IMR-90 (cell line): ENCODE data around the gene UBE2V1. TPM values are rescaled to one million over a fixed set of nuclear protein-coding genes. Genes with fewer than 3 reads are reported as not detected.
A peak's percentile ranks its signal among the peaks of the same experiment; 100 is the strongest.

Source experiments
- ATAC-seq: fragments of 200-7000 bp; cut with Tn5 transposase; 2 replicates; pipeline ENCODE4 v1.9.1; 2020; ENCODE audit warnings: low read depth, mild to moderate bottlenecking, moderate library complexity
- BruUV-seq: library from RNA; stranded (reverse); fragments of 400-500 nt; replicated peaks from 2 replicates; lab custom pipeline; 2021; lab: Mats Ljungman, UMichigan
- CTCF ChIA-PET: fragments of 300-600 bp; formaldehyde crosslinking; extraction: SDS; loops from one replicate; lab custom pipeline; 2021; ENCODE audit warnings: antibody characterized with exemption; lab: Yijun Ruan, JAX
- POLR2A ChIA-PET: fragments of 300-600 bp; sonication (Branson Sonifier 250); formaldehyde crosslinking; loops from one replicate; lab custom pipeline; 2022; ENCODE audit warnings: antibody characterized with exemption; ENCODE audit not compliant: unreplicated experiment; lab: Charles Lee
- DNase-seq: peaks from one replicate; pipeline ENCODE4 v3.0.0; 2013
- H2AFZ ChIP-seq: replicated peaks from 2 replicates; pipeline ENCODE3; 2013; ENCODE audit warnings: low read length, mild to moderate bottlenecking; ENCODE audit not compliant: poor library complexity
- H2AK5ac ChIP-seq: 2 replicates; pipeline ENCODE4 v1.6.1; 2013; ENCODE audit warnings: low read depth, low read length, inconsistent platforms
- H2AK9ac ChIP-seq: replicated peaks from 2 replicates; pipeline ENCODE3; 2013; ENCODE audit warnings: mild to moderate bottlenecking, low read depth, low read length, moderate library complexity; ENCODE audit not compliant: poor library complexity
- H2BK120ac ChIP-seq: 2 replicates; pipeline ENCODE4 v1.6.1; 2013; ENCODE audit warnings: low read depth, low read length, inconsistent platforms
- H2BK15ac ChIP-seq: 3 replicates; pipeline ENCODE4 v1.6.1; 2013; ENCODE audit warnings: low read depth, low read length, inconsistent platforms
- H2BK20ac ChIP-seq: 2 replicates; pipeline ENCODE4 v1.6.1; 2013; ENCODE audit warnings: low read depth, mild to moderate bottlenecking, inconsistent platforms, low read length, moderate library complexity
- H2BK5ac ChIP-seq: 2 replicates; pipeline ENCODE4 v1.6.1; 2013; ENCODE audit warnings: mild to moderate bottlenecking, low read depth, low read length, inconsistent platforms; ENCODE audit not compliant: poor library complexity, severe bottlenecking
- H3K14ac ChIP-seq: replicated peaks from 2 replicates; pipeline ENCODE4 v1.6.1; 2013; ENCODE audit warnings: low read depth, low read length, inconsistent platforms
- H3K18ac ChIP-seq: 2 replicates; pipeline ENCODE4 v1.6.1; 2013; ENCODE audit warnings: low read depth, low read length, control low read depth
- H3K23ac ChIP-seq: 2 replicates; pipeline ENCODE4 v1.6.1; 2013; ENCODE audit warnings: low read depth, low read length, inconsistent platforms
- H3K27ac ChIP-seq: 2 replicates; pipeline ENCODE4 v1.5.1; 2013; ENCODE audit warnings: mild to moderate bottlenecking, control low read depth, low read length; ENCODE audit not compliant: insufficient read depth
- H3K27me3 ChIP-seq: 2 replicates; pipeline ENCODE4 v1.6.1; 2013; ENCODE audit warnings: low read length; ENCODE audit not compliant: control insufficient read depth, insufficient read depth
- H3K36me3 ChIP-seq: 2 replicates; pipeline ENCODE4 v1.6.1; 2013; ENCODE audit warnings: low read length, mixed read lengths; ENCODE audit not compliant: control insufficient read depth, insufficient read depth
- H3K4ac ChIP-seq: 2 replicates; pipeline ENCODE4 v1.6.1; 2013; ENCODE audit warnings: low read depth, low read length, inconsistent platforms
- H3K4me1 ChIP-seq: 2 replicates; pipeline ENCODE4 v1.6.1; 2013; ENCODE audit warnings: low read length, mixed read lengths; ENCODE audit not compliant: control insufficient read depth, insufficient read depth
- H3K4me2 ChIP-seq: 2 replicates; pipeline ENCODE4 v1.6.1; 2013; ENCODE audit warnings: low read depth, mild to moderate bottlenecking, control low read depth, low read length, moderate library complexity
- H3K4me3 ChIP-seq: 2 replicates; pipeline ENCODE4 v1.5.1; 2013; ENCODE audit warnings: low read depth, mild to moderate bottlenecking, control low read depth, low read length, moderate library complexity; ENCODE audit not compliant: insufficient read depth
- H3K56ac ChIP-seq: 2 replicates; pipeline ENCODE4 v1.6.1; 2013; ENCODE audit warnings: low read length, inconsistent platforms; ENCODE audit not compliant: insufficient read depth; ENCODE audit errors: extremely low read depth
- H3K79me1 ChIP-seq, 2 experiments: 2 replicates each; pipeline ENCODE4 v1.6.1; 2013; ENCODE audit warnings: low read length in 2 of 2, inconsistent platforms in 1 of 2, low read depth in 1 of 2
- H3K9ac ChIP-seq: 2 replicates; pipeline ENCODE4 v1.6.1; 2013; ENCODE audit warnings: low read depth, low read length, control low read depth
- H3K9me1 ChIP-seq: 2 replicates; pipeline ENCODE4 v1.6.1; 2013; ENCODE audit warnings: low read length, inconsistent platforms; ENCODE audit not compliant: insufficient read depth
- H3K9me3 ChIP-seq: 2 replicates; pipeline ENCODE4 v1.6.1; 2013; ENCODE audit warnings: low read length; ENCODE audit not compliant: control insufficient read depth, insufficient read depth
- H4K20me1 ChIP-seq: 2 replicates; pipeline ENCODE4 v1.6.1; 2013; ENCODE audit warnings: low read length, inconsistent platforms; ENCODE audit not compliant: insufficient read depth
- H4K5ac ChIP-seq: 2 replicates; pipeline ENCODE4 v1.6.1; 2013; ENCODE audit warnings: mild to moderate bottlenecking, low read depth, low read length, control low read depth
- H4K8ac ChIP-seq, 2 experiments: 2 replicates each; pipeline ENCODE4 v1.6.1; 2013; ENCODE audit warnings: low read depth in 2 of 2, low read length in 2 of 2, control low read depth in 1 of 2, inconsistent platforms in 1 of 2
- H4K91ac ChIP-seq: 2 replicates; pipeline ENCODE4 v1.6.1; 2013; ENCODE audit warnings: low read depth, low read length, inconsistent platforms; ENCODE audit not compliant: insufficient read depth
- BHLHE40 ChIP-seq: fragments of 150-350 bp; IDR thresholded peaks from 2 replicates; pipeline ENCODE4 v1.6.1; 2016; ENCODE audit warnings: mild to moderate bottlenecking, low read depth, low read length
- FOS ChIP-seq: fragments of 150-350 bp; IDR thresholded peaks from 2 replicates; pipeline ENCODE4 v1.6.1; 2016; ENCODE audit warnings: low read depth, low read length
- MAFK ChIP-seq: IDR thresholded peaks from 2 replicates; pipeline ENCODE4 v1.6.1; 2012; ENCODE audit warnings: low read depth, low read length, improper control_type of control experiment
- MAZ ChIP-seq: IDR thresholded peaks from 2 replicates; pipeline ENCODE4 v1.6.1; 2012; ENCODE audit warnings: low read depth, mild to moderate bottlenecking, low read length, improper control_type of control experiment, moderate library complexity, borderline replicate concordance
- MXI1 ChIP-seq: IDR thresholded peaks from 2 replicates; pipeline ENCODE4 v1.6.1; 2012; ENCODE audit warnings: low read depth, mild to moderate bottlenecking, low read length, moderate library complexity, borderline replicate concordance
- NFE2L2 ChIP-seq: fragments of 150-350 bp; IDR thresholded peaks from 2 replicates; pipeline ENCODE4 v1.6.1; 2016; ENCODE audit warnings: low read depth, mild to moderate bottlenecking, low read length
- POLR2A ChIP-seq: IDR thresholded peaks from 2 replicates; pipeline ENCODE4 v1.6.1; 2012; ENCODE audit warnings: mild to moderate bottlenecking, low read depth, low read length
- RAD21 ChIP-seq: IDR thresholded peaks from 2 replicates; pipeline ENCODE4 v1.6.1; 2012; ENCODE audit warnings: low read length, improper control_type of control experiment
- RCOR1 ChIP-seq: IDR thresholded peaks from 2 replicates; pipeline ENCODE4 v1.6.1; 2012; ENCODE audit warnings: mild to moderate bottlenecking, low read length, improper control_type of control experiment; ENCODE audit not compliant: insufficient replicate concordance
- RFX5 ChIP-seq: IDR thresholded peaks from 2 replicates; pipeline ENCODE4 v1.8.0; 2012; ENCODE audit warnings: low read depth, mild to moderate bottlenecking, low read length, moderate library complexity
- SMC3 ChIP-seq: fragments of 150-350 bp; IDR thresholded peaks from 2 replicates; pipeline ENCODE4 v1.6.1; 2016; ENCODE audit warnings: low read depth, mild to moderate bottlenecking, antibody characterized with exemption, low read length, moderate library complexity
- WGBS, 2 experiments: methylation state at CpG; one replicate each; pipeline versions ENCODE4 v1.1.5 to v1.1.7; 2013; ENCODE audit warnings: missing lambda C conversion rate in 2 of 2; ENCODE audit not compliant: insufficient read length in 1 of 2; ENCODE audit errors: extremely low coverage in 2 of 2; 5-methylcytosine and 5-hydroxymethylcytosine counted together
- dilution Hi-C: fragments of 300-500 bp; cut with HindIII; formaldehyde crosslinking; loops from one replicate; pipeline ENCODE4 v1.14.3; 2018; ENCODE audit warnings: low sequenced_read_pairs; ENCODE audit not compliant: unreplicated experiment
- in situ Hi-C: fragments of 300-500 bp; cut with MboI; formaldehyde crosslinking; loops from 3 replicates; pipeline ENCODE4 v1.14.3; 2019; ENCODE audit warnings: low sequenced_read_pairs, inconsistent platforms, mixed read lengths
- intact Hi-C: fragments of 100-400 bp; cut with micrococcal nuclease; formaldehyde crosslinking; loops from 2 replicates; pipeline ENCODE4 v1.10.0; 2022
- polyA plus RNA-seq, 3 experiments: library from polyadenylated mRNA; depleted of rRNA; stranded (reverse); fragments of >200 nt; gene quantifications; 2 replicates each; pipeline ENCODE4 v1.2.3, GENCODE V29; 2012; ENCODE audit warnings: low replicate concordance in 1 of 3
- total RNA-seq: library from RNA; depleted of rRNA; stranded (reverse); fragments of >200 nt; gene quantifications from 2 replicates; pipeline ENCODE4 v1.2.3, GENCODE V29; 2012
- TF ChIP-seq, protein P1 (sequence below): fragments of 150-350 bp; IDR thresholded peaks from 2 replicates; pipeline ENCODE4 v1.6.1; 2016; ENCODE audit warnings: low read depth, mild to moderate bottlenecking, low read length, moderate library complexity, borderline replicate concordance
- TF ChIP-seq, protein P2 (sequence below): fragments of 150-350 bp; IDR thresholded peaks from 2 replicates; pipeline ENCODE4 v1.6.1; 2017; ENCODE audit warnings: mild to moderate bottlenecking, antibody characterized with exemption, low read length, low read depth
- TF ChIP-seq, protein P3 (sequence below): conservative IDR thresholded peaks from 2 replicates; pipeline ENCODE4 v1.5.1; 2012; ENCODE audit warnings: mild to moderate bottlenecking, low read depth, low read length, improper control_type of control experiment

UBE2V1 gene
- total and polyA plus RNA-seq, 2 of the 4 experiments (the other 2 are of a cell fraction), result 20.1 to 138 TPM

DNA sequence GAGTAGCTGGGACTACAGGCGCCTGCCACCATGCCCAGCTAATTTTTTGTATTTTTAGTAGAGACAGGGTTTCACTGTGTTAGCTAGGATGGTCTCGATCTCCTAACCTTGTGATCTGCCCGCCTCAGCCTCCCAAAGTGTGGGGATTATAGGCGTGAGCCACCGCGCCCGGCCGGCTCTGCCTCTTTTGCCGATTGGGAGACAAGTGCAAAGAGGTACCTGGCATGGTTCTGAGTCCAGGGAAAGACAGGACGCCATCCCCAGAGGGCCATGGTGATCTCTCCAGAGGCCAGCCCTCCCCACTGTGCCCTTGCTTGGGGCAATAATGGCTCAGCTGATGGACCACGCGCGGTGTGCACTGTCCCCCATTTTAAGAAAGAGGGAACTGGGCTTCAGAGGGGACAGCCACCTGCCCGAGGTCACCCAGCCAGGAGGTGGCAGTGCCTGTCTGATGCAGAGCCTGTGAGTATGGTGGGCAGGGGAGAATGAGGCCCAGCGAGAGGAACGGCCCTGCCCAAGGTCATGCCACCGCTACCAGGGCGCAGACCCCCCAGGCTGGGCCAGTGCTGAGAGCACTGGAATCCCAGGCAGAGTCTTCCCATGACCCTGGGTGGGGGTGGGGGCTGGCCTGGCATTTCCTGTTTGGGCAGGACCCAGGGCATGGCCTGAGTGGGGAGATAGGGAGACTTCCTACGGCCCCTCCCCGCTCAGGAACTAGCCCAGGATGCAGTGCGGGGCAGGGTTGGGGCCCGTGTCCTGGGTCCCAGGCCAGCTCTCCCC, 69.2 kb downstream of the UBE2V1 start:
- WGBS, 2 experiments, result 92% methylated on average over 12 of the region's 22 CpGs; no CpG with 5 or more reads in 1 of the 2 experiments
- intact Hi-C loops, result no loop called here
- in situ Hi-C loops, result no loop called here
- TF ChIP-seq, protein P1, sequence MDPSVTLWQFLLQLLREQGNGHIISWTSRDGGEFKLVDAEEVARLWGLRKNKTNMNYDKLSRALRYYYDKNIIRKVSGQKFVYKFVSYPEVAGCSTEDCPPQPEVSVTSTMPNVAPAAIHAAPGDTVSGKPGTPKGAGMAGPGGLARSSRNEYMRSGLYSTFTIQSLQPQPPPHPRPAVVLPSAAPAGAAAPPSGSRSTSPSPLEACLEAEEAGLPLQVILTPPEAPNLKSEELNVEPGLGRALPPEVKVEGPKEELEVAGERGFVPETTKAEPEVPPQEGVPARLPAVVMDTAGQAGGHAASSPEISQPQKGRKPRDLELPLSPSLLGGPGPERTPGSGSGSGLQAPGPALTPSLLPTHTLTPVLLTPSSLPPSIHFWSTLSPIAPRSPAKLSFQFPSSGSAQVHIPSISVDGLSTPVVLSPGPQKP, result no peak
- no peak for TF ChIP-seq SMC3
- TF ChIP-seq MXI1, result no peak
- TF ChIP-seq MAZ, result no peak
- TF ChIP-seq BHLHE40, result no peak
- TF ChIP-seq POLR2A, result no peak
- no peak for TF ChIP-seq MAFK
- TF ChIP-seq, protein P2, sequence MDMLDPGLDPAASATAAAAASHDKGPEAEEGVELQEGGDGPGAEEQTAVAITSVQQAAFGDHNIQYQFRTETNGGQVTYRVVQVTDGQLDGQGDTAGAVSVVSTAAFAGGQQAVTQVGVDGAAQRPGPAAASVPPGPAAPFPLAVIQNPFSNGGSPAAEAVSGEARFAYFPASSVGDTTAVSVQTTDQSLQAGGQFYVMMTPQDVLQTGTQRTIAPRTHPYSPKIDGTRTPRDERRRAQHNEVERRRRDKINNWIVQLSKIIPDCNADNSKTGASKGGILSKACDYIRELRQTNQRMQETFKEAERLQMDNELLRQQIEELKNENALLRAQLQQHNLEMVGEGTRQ, result no peak
- TF ChIP-seq FOS, result no peak
- TF ChIP-seq RFX5, result no peak
- TF ChIP-seq RCOR1, result no peak
- TF ChIP-seq, protein P3, sequence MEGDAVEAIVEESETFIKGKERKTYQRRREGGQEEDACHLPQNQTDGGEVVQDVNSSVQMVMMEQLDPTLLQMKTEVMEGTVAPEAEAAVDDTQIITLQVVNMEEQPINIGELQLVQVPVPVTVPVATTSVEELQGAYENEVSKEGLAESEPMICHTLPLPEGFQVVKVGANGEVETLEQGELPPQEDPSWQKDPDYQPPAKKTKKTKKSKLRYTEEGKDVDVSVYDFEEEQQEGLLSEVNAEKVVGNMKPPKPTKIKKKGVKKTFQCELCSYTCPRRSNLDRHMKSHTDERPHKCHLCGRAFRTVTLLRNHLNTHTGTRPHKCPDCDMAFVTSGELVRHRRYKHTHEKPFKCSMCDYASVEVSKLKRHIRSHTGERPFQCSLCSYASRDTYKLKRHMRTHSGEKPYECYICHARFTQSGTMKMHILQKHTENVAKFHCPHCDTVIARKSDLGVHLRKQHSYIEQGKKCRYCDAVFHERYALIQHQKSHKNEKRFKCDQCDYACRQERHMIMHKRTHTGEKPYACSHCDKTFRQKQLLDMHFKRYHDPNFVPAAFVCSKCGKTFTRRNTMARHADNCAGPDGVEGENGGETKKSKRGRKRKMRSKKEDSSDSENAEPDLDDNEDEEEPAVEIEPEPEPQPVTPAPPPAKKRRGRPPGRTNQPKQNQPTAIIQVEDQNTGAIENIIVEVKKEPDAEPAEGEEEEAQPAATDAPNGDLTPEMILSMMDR, result no peak
- no peak for TF ChIP-seq NFE2L2
- TF ChIP-seq RAD21, result no peak

More for the DNA sequence above, 69.2 kb downstream of the UBE2V1 start:
- H2BK20ac ChIP-seq, result peak overlapping the region; percentile 39; the same call in 1 of the 2 replicates
- H3K27ac ChIP-seq, result no peak overlapping the region
- no peaks in the 10 kb centered on the region for H4K20me1 ChIP-seq
- H2BK120ac ChIP-seq, result peak overlapping the region; percentile 77
- H3K23ac ChIP-seq, result no peak overlapping the region
- H2AFZ ChIP-seq, result peak overlapping the region; percentile 44
- H3K27me3 ChIP-seq, result no peaks in the 10 kb centered on the region
- DNase-seq, result no peak
- ChIA-PET CTCF (no interaction called here), POLR2A (no interaction called here)
- peak overlapping the region; percentile 77 for H2AK9ac ChIP-seq
- H2BK5ac ChIP-seq, result no peak overlapping the region
- no TSS peak for BruUV-seq
- H4K5ac ChIP-seq, result peak overlapping the region; percentile 18; the same call in 1 of the 2 replicates
- no peak overlapping the region for H3K4me3 ChIP-seq
- no peaks in the 10 kb centered on the region for H3K9me3 ChIP-seq
- H4K91ac ChIP-seq, result peak overlapping the region; percentile 80; the same call in 1 of the 2 replicates
- H4K8ac ChIP-seq, result peak overlapping the region; percentile 25 to 65; a peak in 2 of 4 replicates
- H2BK15ac ChIP-seq, result peak overlapping the region; percentile 79; the same call in 1 of the 3 replicates
- 0 out of 2 replicates have a peak overlapping the region, but pooled peaks have one; percentile 72 for H2AK5ac ChIP-seq
- H3K4me2 ChIP-seq, result no peak overlapping the region
- peak overlapping the region; percentile 76 for H3K4ac ChIP-seq
- H3K4me1 ChIP-seq, result peaks cover 15% of the 10 kb centered on the region
- no peak for ATAC-seq
- H3K36me3 ChIP-seq, result no peaks in the 10 kb centered on the region
- H3K9ac ChIP-seq, result no peak overlapping the region
- no peak overlapping the region for H3K56ac ChIP-seq
- 0 out of 2 replicates have a peak, but pooled peaks cover 6% of the 10 kb centered on the region for H3K9me1 ChIP-seq
- no peaks in the 10 kb centered on the region for H3K79me1 ChIP-seq
- H3K14ac ChIP-seq, result peak overlapping the region; percentile 63
- dilution Hi-C loops, result no loop called here
- no peak overlapping the region for H3K18ac ChIP-seq
